Calu3 (cell line): Measurements from ENCODE around the gene ZNF503. TPM values are rescaled to one million over a fixed set of nuclear protein-coding genes. Genes with fewer than 3 reads are reported as not detected.

Experiments used
- BruUV-seq: library from RNA; stranded (reverse); fragments of 400-500 nt; replicated peaks from 2 replicates; lab custom pipeline; 2021; lab: Mats Ljungman, UMichigan
- CTCF ChIA-PET: fragments of 300-600 bp; sonication (Branson Sonifier 250); formaldehyde crosslinking; loops from one replicate; lab custom pipeline; 2022; ENCODE audit warnings: antibody characterized with exemption; lab: Charles Lee
- DNase-seq: peaks from one replicate; pipeline ENCODE4 v3.0.0; 2022
- H3K27ac Mint-ChIP-seq: one replicate; pipeline ENCODE4 v1.8.0; 2022; ENCODE audit warnings: mixed read lengths; ENCODE audit not compliant: unreplicated experiment
- H3K27me3 Mint-ChIP-seq: one replicate; pipeline ENCODE4 v1.8.0; 2022; ENCODE audit warnings: mixed read lengths; ENCODE audit not compliant: unreplicated experiment
- H3K36me3 Mint-ChIP-seq: one replicate; pipeline ENCODE4 v1.8.0; 2022; ENCODE audit warnings: mild to moderate bottlenecking, moderate library complexity, mixed read lengths; ENCODE audit not compliant: insufficient read depth, unreplicated experiment
- H3K4me1 Mint-ChIP-seq: one replicate; pipeline ENCODE4 v1.8.0; 2022; ENCODE audit warnings: mild to moderate bottlenecking, low read depth, mixed read lengths; ENCODE audit not compliant: unreplicated experiment
- H3K4me3 Mint-ChIP-seq: one replicate; pipeline ENCODE4 v1.8.0; 2022; ENCODE audit warnings: mild to moderate bottlenecking, low read depth, moderate library complexity, mixed read lengths; ENCODE audit not compliant: unreplicated experiment
- H3K9me3 Mint-ChIP-seq: one replicate; pipeline ENCODE4 v1.8.0; 2022; ENCODE audit warnings: low read depth, mixed read lengths; ENCODE audit not compliant: unreplicated experiment
- CTCF ChIP-seq: fragments of 200-600 bp; IDR thresholded peaks from one replicate; pipeline ENCODE4 v1.8.0; 2022; ENCODE audit warnings: antibody characterized with exemption; ENCODE audit not compliant: unreplicated experiment
- intact Hi-C: fragments of 100-400 bp; cut with micrococcal nuclease; formaldehyde crosslinking; loops from one replicate; pipeline ENCODE4 v1.10.0; 2022; ENCODE audit not compliant: unreplicated experiment
- total RNA-seq: library from RNA; stranded (reverse); gene quantifications from 2 replicates; pipeline ENCODE4 v1.2.3, GENCODE V29; 2022

ZNF503 gene
- total RNA-seq, 1 experiment from 2014 or later: 12.5 TPM

DNA sequence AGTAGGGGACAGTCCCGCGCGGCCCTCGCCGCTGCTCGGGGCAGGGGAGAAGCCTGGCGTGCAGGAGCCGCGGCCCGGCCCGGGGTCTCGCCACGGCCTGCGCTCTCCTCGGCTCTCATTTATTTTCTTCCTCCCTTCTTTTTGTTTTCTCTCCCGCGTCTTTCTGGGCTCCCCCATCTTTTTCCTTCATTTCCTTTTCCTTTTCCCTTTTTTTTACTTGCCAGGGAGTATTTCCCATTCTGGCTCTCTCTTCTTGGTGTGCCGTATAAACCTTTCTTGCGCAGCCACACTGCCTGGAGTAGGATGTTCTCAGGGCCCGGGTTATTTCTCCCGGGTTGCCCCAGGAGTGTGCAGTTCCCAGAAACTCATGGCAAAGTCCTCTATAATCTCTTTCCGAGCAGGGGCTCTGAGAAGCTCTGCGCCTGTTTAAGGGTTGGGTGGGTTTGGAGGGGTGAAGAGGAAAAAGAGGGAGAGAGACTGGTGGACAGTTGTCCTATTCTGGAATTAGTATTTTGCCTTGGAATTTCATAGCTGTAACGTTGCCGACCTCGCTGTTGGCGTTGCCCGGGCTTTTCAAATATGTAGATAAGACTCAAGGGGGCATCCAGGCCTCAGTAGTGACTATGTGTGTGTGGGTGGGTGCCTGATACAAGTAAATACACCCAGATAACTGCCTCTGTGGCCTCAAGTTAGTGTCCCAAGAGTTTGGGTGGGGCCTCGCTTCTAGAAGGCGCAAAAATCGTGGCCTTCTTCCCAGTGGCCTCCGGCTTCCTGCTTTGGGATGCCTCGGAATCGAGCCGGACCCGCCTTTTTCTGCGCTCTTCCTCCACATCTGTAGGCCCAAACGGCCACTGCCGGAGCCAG, 4.3 kb upstream of the ZNF503 start:
- H3K9me3 Mint-ChIP-seq: no peaks in the 10 kb centered on the region
- H3K36me3 Mint-ChIP-seq: peaks cover 78% of the 10 kb centered on the region
- no peak for DNase-seq
- peaks cover 17% of the 10 kb centered on the region for H3K4me1 Mint-ChIP-seq
- CTCF ChIA-PET: no interaction called here
- H3K27me3 Mint-ChIP-seq: peaks cover 2% of the 10 kb centered on the region
- peak overlapping the region; percentile 95 for H3K4me3 Mint-ChIP-seq
- intact Hi-C loops: loop anchor here (10.0 kb wide), 2 partner anchors 199 to 1139 kb away; no protein-coding TSS in a partner anchor
- no peak for TF ChIP-seq CTCF
- BruUV-seq: no TSS peak
- H3K27ac Mint-ChIP-seq: no peak overlapping the region

- no peak overlapping the region for H3K27ac Mint-ChIP-seq
- no peak for TF ChIP-seq CTCF
- H3K4me1 Mint-ChIP-seq: peaks cover 17% of the 10 kb centered on the region
- DNase-seq: peak; percentile 43
- peak overlapping the region; percentile 95 for H3K4me3 Mint-ChIP-seq
- intact Hi-C loops: loop anchor here (5.0 to 10.0 kb wide), 5 partner anchors 143 to 1707 kb away; no protein-coding TSS in a partner anchor
- H3K36me3 Mint-ChIP-seq: peaks cover 80% of the 10 kb centered on the region
- H3K9me3 Mint-ChIP-seq: no peaks in the 10 kb centered on the region
- no TSS peak for BruUV-seq
- CTCF ChIA-PET: no interaction called here
- no peaks in the 10 kb centered on the region for H3K27me3 Mint-ChIP-seq
Measured at GRCh38 chr10:75404815-75405597, 3.4 kb upstream of the ZNF503 start.

DNA sequence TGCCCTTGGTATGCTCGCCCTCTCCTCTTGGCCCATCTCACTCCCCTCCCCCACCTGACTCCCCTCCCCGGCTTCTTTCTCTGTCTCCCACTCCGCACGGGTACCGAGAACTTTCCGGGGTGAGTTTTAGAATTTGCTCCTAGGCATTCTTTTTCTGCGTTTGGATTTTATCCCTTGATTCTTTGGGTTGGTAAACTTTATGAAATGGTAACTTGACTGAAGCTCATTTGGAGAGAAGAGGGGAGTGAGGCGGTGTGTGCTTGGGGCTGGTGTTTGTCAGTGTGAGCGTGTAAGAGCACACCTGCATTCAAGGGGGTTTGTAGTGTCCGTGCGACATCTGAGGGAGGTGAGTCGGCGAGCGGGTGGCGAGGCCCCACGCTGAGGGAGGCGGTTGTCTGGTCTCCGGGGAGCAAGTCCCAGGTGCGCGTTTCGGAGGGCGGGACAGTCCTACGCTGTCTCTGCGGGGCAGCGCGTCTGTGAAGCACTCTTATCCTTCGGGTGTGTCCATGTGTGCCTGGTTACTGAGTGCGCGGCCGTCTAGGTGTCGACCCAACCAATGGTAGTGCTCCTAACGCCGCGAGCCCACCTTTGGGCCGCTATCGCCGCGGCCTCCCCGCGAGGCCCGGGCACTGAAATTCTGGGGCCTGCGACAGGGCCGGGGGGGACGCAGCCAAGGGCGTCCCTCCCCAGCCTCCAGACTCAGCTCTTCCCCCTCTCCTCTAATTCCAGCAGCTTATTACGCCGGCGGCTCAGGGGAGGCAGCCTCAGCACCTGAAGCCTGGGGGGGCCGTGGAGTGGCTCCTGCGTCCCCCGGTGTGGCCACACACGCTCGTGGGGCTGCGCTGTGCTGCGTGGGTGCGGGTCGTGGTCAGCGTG, 2.6 kb upstream of the ZNF503 start:
- no peak for TF ChIP-seq CTCF
- no peaks in the 10 kb centered on the region for H3K27me3 Mint-ChIP-seq
- peak overlapping the region; percentile 95 for H3K4me3 Mint-ChIP-seq
- BruUV-seq: no TSS peak
- CTCF ChIA-PET: interaction anchor here (0.6 kb wide), 1 partner anchor 241 kb away, joined by 5 read pairs; no protein-coding TSS in a partner anchor
- peaks cover 17% of the 10 kb centered on the region for H3K4me1 Mint-ChIP-seq
- intact Hi-C loops: loop anchor here (5.0 to 10.0 kb wide), 5 partner anchors 142 to 1708 kb away; no protein-coding TSS in a partner anchor
- no peaks in the 10 kb centered on the region for H3K9me3 Mint-ChIP-seq
- H3K36me3 Mint-ChIP-seq: peaks cover 77% of the 10 kb centered on the region
- peak; percentile 60 for DNase-seq
- H3K27ac Mint-ChIP-seq: peak overlapping the region; percentile 83
